ENCODE results near the gene FCHO2.

FCHO2 gene

GRCh38 chr5:73110190-73110589 is 154.3 kb downstream of the FCHO2 start:
- no peak for DNase-seq (ENCODE audit: low read depth)

- no peak for DNase-seq (ENCODE audit: low read depth)
Observed at GRCh38 chr5:73111536-73111935, 155.7 kb downstream of the FCHO2 start.

- no peak for DNase-seq (ENCODE audit: low read depth)
Observed at GRCh38 chr5:73112359-73112758, 156.5 kb downstream of the FCHO2 start.

GRCh38 chr5:73114044-73114688 is 158.3 kb downstream of the FCHO2 start:
- DNase-seq (ENCODE audit: low read depth) = no peak

- DNase-seq (ENCODE audit: low read depth) = no peak
Observed at GRCh38 chr5:73115399-73116051, 159.7 kb downstream of the FCHO2 start.

GRCh38 chr5:73116506-73116905 is 160.7 kb downstream of the FCHO2 start:
- DNase-seq (ENCODE audit: low read depth) = no peak

GRCh38 chr5:73117088-73117740 is 161.4 kb downstream of the FCHO2 start:
- no peak for DNase-seq (ENCODE audit: low read depth)

- no peak for DNase-seq (ENCODE audit: low read depth)
Observed at GRCh38 chr5:73118391-73118973, 162.6 kb downstream of the FCHO2 start.

- no peak for DNase-seq (ENCODE audit: low read depth)
Observed at GRCh38 chr5:73119451-73120157, 163.8 kb downstream of the FCHO2 start.

- no peak for DNase-seq (ENCODE audit: low read depth)
Observed at GRCh38 chr5:73120222-73121118, 164.6 kb downstream of the FCHO2 start, which contains the start of gene TMEM171. Gene TMEM171, plus strand, starts transcription at chr5:73120575. Its CDS starts 2,799 bp downstream, at chr5:73123374.

GRCh38 chr5:73121119-73121463 is 165.2 kb downstream of the FCHO2 start:
- no peak for DNase-seq (ENCODE audit: low read depth)

- no peak for DNase-seq (ENCODE audit: low read depth)
Observed at GRCh38 chr5:73122875-73123810, 167.3 kb downstream of the FCHO2 start.

- DNase-seq (ENCODE audit: low read depth) = no peak
Observed at GRCh38 chr5:73125289-73125688, 169.4 kb downstream of the FCHO2 start.

GRCh38 chr5:73126381-73126780 is 170.5 kb downstream of the FCHO2 start:
- DNase-seq (ENCODE audit: low read depth) = no peak

- DNase-seq (ENCODE audit: low read depth) = no peak
Observed at GRCh38 chr5:73126957-73127356, 171.1 kb downstream of the FCHO2 start.

- DNase-seq (ENCODE audit: low read depth) = no peak
Observed at GRCh38 chr5:73129143-73129542, 173.3 kb downstream of the FCHO2 start.

- no peak for DNase-seq (ENCODE audit: low read depth)
Observed at GRCh38 chr5:73130811-73131210, 175.0 kb downstream of the FCHO2 start.

GRCh38 chr5:73131711-73132425 is 176.0 kb downstream of the FCHO2 start:
- no peak for DNase-seq (ENCODE audit: low read depth)

GRCh38 chr5:73132759-73133158 is 176.9 kb downstream of the FCHO2 start:
- DNase-seq (ENCODE audit: low read depth) = no peak

GRCh38 chr5:73135021-73135420 is 179.2 kb downstream of the FCHO2 start:
- no peak for DNase-seq (ENCODE audit: low read depth)

Measured in activated T-helper 9 cell treated with anti-CD3 and anti-CD28 coated beads, Interleukin-2, amount 50 U/mL, for 16 hours (primary cell).